Measurements from ENCODE around the gene KRT222.

The KRT222 gene

GRCh38 chr17:40613467-40614154 lies 51.4 kb downstream of the KRT222 start:
- TF ChIP-seq CTCF (IDR thresholded peaks at IDR 0.05; ENCODE audit: borderline replicate concordance, extremely low read depth, low read length, poor library complexity, severe bottlenecking) (no peak), EZH2 (IDR thresholded peaks at IDR 0.05; ENCODE audit: borderline replicate concordance, low read depth, low read length, severe bottlenecking) (no peak)
- no peaks in the 10 kb centered on the region for H3K4me1 ChIP-seq (ENCODE audit: insufficient read depth, low read length)
- no peak overlapping the region for H3K4me2 ChIP-seq (ENCODE audit: insufficient read depth, low read length)
- no peaks in the 10 kb centered on the region for H3K36me3 ChIP-seq (ENCODE audit: insufficient read depth, low read length)
- no peak for ATAC-seq (ENCODE audit: insufficient read depth, low read depth)
- H3K79me2 ChIP-seq (ENCODE audit: insufficient read depth, low read length): no peaks in the 10 kb centered on the region
- no peak overlapping the region for H3K4me3 ChIP-seq (ENCODE audit: low read depth in 1 of 2, low read length in 2 of 2)
- H4K20me1 ChIP-seq (ENCODE audit: insufficient read depth, low read length): no peaks in the 10 kb centered on the region
- H3K27me3 ChIP-seq (ENCODE audit: insufficient read depth, low read length, poor library complexity): peaks cover 6% of the 10 kb centered on the region
- H3K27ac ChIP-seq (ENCODE audit: low read length): no peak overlapping the region
- no peak overlapping the region for H2AFZ ChIP-seq (ENCODE audit: low read depth, low read length)
- DNase-seq: no peak
- H3K9ac ChIP-seq (ENCODE audit: low read depth, low read length): no peak overlapping the region
- no peaks in the 10 kb centered on the region for H3K9me3 ChIP-seq (ENCODE audit: insufficient read depth, low read length, severe bottlenecking)

- H3K4me3 ChIP-seq (ENCODE audit: low read depth in 1 of 2, low read length in 2 of 2): no peak overlapping the region
These were observed 52.3 kb downstream of the KRT222 start for GRCh38 chr17:40612599-40613244.

GRCh38 chr17:40611840-40612474 lies 53.0 kb downstream of the KRT222 start:
- Histone ChIP-seq H3K27ac (ENCODE audit: low read length) (no peak overlapping the region), H3K9me3 (ENCODE audit: insufficient read depth, low read length, severe bottlenecking) (no peaks in the 10 kb centered on the region), H3K4me3 (ENCODE audit: low read depth in 1 of 2, low read length in 2 of 2) (no peak overlapping the region), H3K36me3 (ENCODE audit: insufficient read depth, low read length) (no peaks in the 10 kb centered on the region), H3K9ac (ENCODE audit: low read depth, low read length) (no peak overlapping the region), H3K4me2 (ENCODE audit: insufficient read depth, low read length) (no peak overlapping the region), H4K20me1 (ENCODE audit: insufficient read depth, low read length) (no peaks in the 10 kb centered on the region), H2AFZ (ENCODE audit: low read depth, low read length) (no peak overlapping the region), H3K79me2 (ENCODE audit: insufficient read depth, low read length) (no peaks in the 10 kb centered on the region), H3K4me1 (ENCODE audit: insufficient read depth, low read length) (no peaks in the 10 kb centered on the region), H3K27me3 (ENCODE audit: insufficient read depth, low read length, poor library complexity) (peaks cover 6% of the 10 kb centered on the region)
- no peak for TF ChIP-seq EZH2 (IDR thresholded peaks at IDR 0.05; ENCODE audit: borderline replicate concordance, low read depth, low read length, severe bottlenecking)
- ATAC-seq (ENCODE audit: insufficient read depth, low read depth) (no peak), DNase-seq (no peak)

More at GRCh38 chr17:40612599-40613244, 52.3 kb downstream of the KRT222 start:
- no peak overlapping the region for H2AFZ ChIP-seq (ENCODE audit: low read depth, low read length)
- no peaks in the 10 kb centered on the region for H3K9me3 ChIP-seq (ENCODE audit: insufficient read depth, low read length, severe bottlenecking)
- no peaks in the 10 kb centered on the region for H4K20me1 ChIP-seq (ENCODE audit: insufficient read depth, low read length)
- TF ChIP-seq CTCF (IDR thresholded peaks at IDR 0.05; ENCODE audit: borderline replicate concordance, extremely low read depth, low read length, poor library complexity, severe bottlenecking): no peak
- TF ChIP-seq EZH2 (IDR thresholded peaks at IDR 0.05; ENCODE audit: borderline replicate concordance, low read depth, low read length, severe bottlenecking): no peak
- H3K27me3 ChIP-seq (ENCODE audit: insufficient read depth, low read length, poor library complexity): peaks cover 6% of the 10 kb centered on the region
- H3K4me2 ChIP-seq (ENCODE audit: insufficient read depth, low read length): no peak overlapping the region
- no peak overlapping the region for H3K9ac ChIP-seq (ENCODE audit: low read depth, low read length)
- H3K27ac ChIP-seq (ENCODE audit: low read length): no peak overlapping the region
- H3K36me3 ChIP-seq (ENCODE audit: insufficient read depth, low read length): no peaks in the 10 kb centered on the region
- no peaks in the 10 kb centered on the region for H3K79me2 ChIP-seq (ENCODE audit: insufficient read depth, low read length)
- DNase-seq (no peak), ATAC-seq (ENCODE audit: insufficient read depth, low read depth) (no peak)
- no peaks in the 10 kb centered on the region for H3K4me1 ChIP-seq (ENCODE audit: insufficient read depth, low read length)

GRCh38 chr17:40610359-40610758 lies 54.6 kb downstream of the KRT222 start:
- Histone ChIP-seq H2AFZ (ENCODE audit: low read depth, low read length) (no peak overlapping the region), H3K4me1 (ENCODE audit: insufficient read depth, low read length) (no peaks in the 10 kb centered on the region), H3K27me3 (ENCODE audit: insufficient read depth, low read length, poor library complexity) (peaks cover 6% of the 10 kb centered on the region), H3K27ac (ENCODE audit: low read length) (no peak overlapping the region), H3K4me3 (ENCODE audit: low read depth in 1 of 2, low read length in 2 of 2) (no peak overlapping the region), H3K36me3 (ENCODE audit: insufficient read depth, low read length) (no peaks in the 10 kb centered on the region), H3K9ac (ENCODE audit: low read depth, low read length) (no peak overlapping the region), H3K79me2 (ENCODE audit: insufficient read depth, low read length) (no peaks in the 10 kb centered on the region), H4K20me1 (ENCODE audit: insufficient read depth, low read length) (no peaks in the 10 kb centered on the region), H3K9me3 (ENCODE audit: insufficient read depth, low read length, severe bottlenecking) (no peaks in the 10 kb centered on the region), H3K4me2 (ENCODE audit: insufficient read depth, low read length) (no peak overlapping the region)
- TF ChIP-seq EZH2 (IDR thresholded peaks at IDR 0.05; ENCODE audit: borderline replicate concordance, low read depth, low read length, severe bottlenecking): no peak
- TF ChIP-seq CTCF (IDR thresholded peaks at IDR 0.05; ENCODE audit: borderline replicate concordance, extremely low read depth, low read length, poor library complexity, severe bottlenecking): no peak
- no peak for DNase-seq
- ATAC-seq (ENCODE audit: insufficient read depth, low read depth): no peak

All from DND-41 (cell line).